ENCODE data around the gene COX7A2L. TPM values are rescaled to one million over a fixed set of nuclear protein-coding genes. Genes with fewer than 3 reads are reported as not detected.

The COX7A2L gene
- total RNA-seq, 1 experiment from 2014 or later = 132 TPM

- Histone ChIP-seq H3K4me1 (ENCODE audit: control insufficient read depth, insufficient read depth, low read length) (no peaks in the 10 kb centered on the region), H3K36me3 (ENCODE audit: control insufficient read depth, insufficient read depth, low read length) (no peaks in the 10 kb centered on the region), H3K9me3 (ENCODE audit: control insufficient read depth, insufficient read depth, low read depth, low read length) (no peaks in the 10 kb centered on the region), H3K27ac (ENCODE audit: low read length) (no peak overlapping the region), H3K4me3 (ENCODE audit: low read depth in 2 of 2, low read length in 2 of 2) (no peak overlapping the region), H3K27me3 (ENCODE audit: control insufficient read depth, insufficient read depth, low read length) (no peaks in the 10 kb centered on the region)
- ATAC-seq (no peak), DNase-seq (ENCODE audit: low read depth, low spot score) (no peak)
- intact Hi-C loops (cut with micrococcal nuclease; ENCODE audit: unreplicated experiment) (no loop called here), in situ Hi-C loops (cut with HindIII; ENCODE audit: low pct_unique_long_range_greater_than_20kb, low sequenced_read_pairs) (no loop called here)
- POLR2A ChIA-PET = no interaction called here
- CTCF ChIA-PET = no interaction called here
- TF ChIP-seq REST (IDR thresholded peaks at IDR 0.05; ENCODE audit: insufficient read depth in 1 of 2, low read depth in 2 of 2, low read length in 1 of 2) = no peak
- no peak for TF ChIP-seq POLR2AphosphoS5 (IDR thresholded peaks at IDR 0.05; ENCODE audit: low read depth, low read length)
- no peak for TF ChIP-seq CTCF (IDR thresholded peaks at IDR 0.05)
- TF ChIP-seq TCF7L2 (IDR thresholded peaks at IDR 0.05; ENCODE audit: low read depth, low read length) = no peak
- no peak for TF ChIP-seq SIN3A (IDR thresholded peaks at IDR 0.05; ENCODE audit: borderline replicate concordance, insufficient read depth, low read depth, low read length)
- no TSS peak for BruUV-seq (replicated peaks)
Measured at GRCh38 chr2:42392191-42392590, 31.2 kb upstream of the COX7A2L start.

GRCh38 chr2:42390401-42390969 is 29.5 kb upstream of the COX7A2L start:
- no peak overlapping the region for H3K27ac ChIP-seq (ENCODE audit: low read length)
- BruUV-seq (replicated peaks) = no TSS peak
- TF ChIP-seq POLR2AphosphoS5 (IDR thresholded peaks at IDR 0.05; ENCODE audit: low read depth, low read length) (no peak), TCF7L2 (IDR thresholded peaks at IDR 0.05; ENCODE audit: low read depth, low read length) (no peak), REST (IDR thresholded peaks at IDR 0.05; ENCODE audit: insufficient read depth in 1 of 2, low read depth in 2 of 2, low read length in 1 of 2) (no peak), CTCF (IDR thresholded peaks at IDR 0.05) (no peak), SIN3A (IDR thresholded peaks at IDR 0.05; ENCODE audit: borderline replicate concordance, insufficient read depth, low read depth, low read length) (no peak)
- intact Hi-C loops (cut with micrococcal nuclease; ENCODE audit: unreplicated experiment) (no loop called here), in situ Hi-C loops (cut with HindIII; ENCODE audit: low pct_unique_long_range_greater_than_20kb, low sequenced_read_pairs) (no loop called here)
- H3K4me3 ChIP-seq (ENCODE audit: low read depth in 2 of 2, low read length in 2 of 2) = no peak overlapping the region
- DNase-seq (ENCODE audit: low read depth, low spot score) (no peak), ATAC-seq (no peak)
- ChIA-PET POLR2A (no interaction called here), CTCF (no interaction called here)
- no peaks in the 10 kb centered on the region for H3K9me3 ChIP-seq (ENCODE audit: control insufficient read depth, insufficient read depth, low read depth, low read length)
- H3K27me3 ChIP-seq (ENCODE audit: control insufficient read depth, insufficient read depth, low read length) = no peaks in the 10 kb centered on the region
- H3K36me3 ChIP-seq (ENCODE audit: control insufficient read depth, insufficient read depth, low read length) = no peaks in the 10 kb centered on the region
- no peaks in the 10 kb centered on the region for H3K4me1 ChIP-seq (ENCODE audit: control insufficient read depth, insufficient read depth, low read length)

All from Panc1 (cell line).